B cell (primary cell): Measurements from ENCODE around the gene GNAI2.

ENCODE experiments used
- CTCF ChIP-seq: fragments of 200-600 bp; IDR thresholded peaks from one replicate; pipeline ENCODE4 v1.8.0; 2022; ENCODE audit warnings: antibody characterized with exemption, mild to moderate bottlenecking
- EZH2 ChIP-seq: IDR thresholded peaks from 2 replicates; pipeline ENCODE4 v1.6.1; 2012; ENCODE audit warnings: borderline replicate concordance, low read depth, mild to moderate bottlenecking, moderate library complexity, low read length; ENCODE audit not compliant: insufficient read depth, poor library complexity, severe bottlenecking

- TF ChIP-seq EZH2 (no peak), CTCF (no peak)
These were observed 13.5 kb downstream of the GNAI2 start for GRCh38 chr3:50249457-50249856.
